BE2C (cell line): ENCODE results near the gene TRUB2.

Experiments
- DNase-seq: peaks from one replicate; pipeline ENCODE4 v3.0.0-alpha.2; 2020
- H3K27me3 ChIP-seq: fragments of 250-450 bp; sonication (Bioruptor Pico); 2 replicates; pipeline ENCODE4 v1.5.1; 2020; ENCODE audit warnings: mild to moderate bottlenecking
- H3K36me3 ChIP-seq: fragments of 250-450 bp; sonication (Bioruptor Pico); 2 replicates; pipeline ENCODE4 v1.5.1; 2020; ENCODE audit warnings: mild to moderate bottlenecking
- H3K4me1 ChIP-seq: fragments of 250-450 bp; sonication (Bioruptor Pico); 2 replicates; pipeline ENCODE4 v1.5.1; 2020
- H3K4me3 ChIP-seq: 2 replicates; pipeline ENCODE4 v1.5.1; 2011; ENCODE audit warnings: low read depth, low read length
- H3K9me3 ChIP-seq: fragments of 250-450 bp; sonication (Bioruptor Pico); 2 replicates; pipeline ENCODE4 v1.5.1; 2020
- TF ChIP-seq, protein P1 (sequence below): IDR thresholded peaks from 2 replicates; pipeline ENCODE4 v1.5.1; 2012; ENCODE audit warnings: mild to moderate bottlenecking, low read depth, low read length

Gene TRUB2

DNA sequence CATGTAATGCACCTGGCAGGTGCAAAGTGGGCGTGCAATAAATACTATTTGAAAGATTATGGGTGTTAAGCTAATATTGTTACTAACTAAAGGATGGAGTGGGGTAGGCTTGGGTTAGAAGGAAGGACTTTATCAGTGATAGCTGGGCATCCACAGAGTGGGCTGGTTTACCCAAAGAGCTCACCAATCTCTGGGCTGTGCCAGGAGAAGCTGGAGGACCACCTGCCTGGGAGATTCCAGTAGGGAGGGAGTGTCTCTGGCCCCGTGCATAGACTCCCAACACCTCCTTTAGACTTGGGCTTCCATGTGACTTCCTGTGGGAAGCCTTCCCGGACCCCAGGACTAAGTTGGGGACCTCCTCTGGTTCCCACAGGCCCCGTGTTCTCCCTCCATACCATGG is 43.3 kb upstream of the TRUB2 start:
- no peak overlapping the region for H3K4me3 ChIP-seq

GRCh38 chr9:128362774-128363173 is 40.5 kb upstream of the TRUB2 start:
- no peaks in the 10 kb centered on the region for H3K27me3 ChIP-seq
- no peak for DNase-seq
- H3K4me3 ChIP-seq: no peak overlapping the region
- H3K9me3 ChIP-seq: no peaks in the 10 kb centered on the region
- no peaks in the 10 kb centered on the region for H3K36me3 ChIP-seq
- H3K4me1 ChIP-seq: no peaks in the 10 kb centered on the region
- TF ChIP-seq, protein P1, sequence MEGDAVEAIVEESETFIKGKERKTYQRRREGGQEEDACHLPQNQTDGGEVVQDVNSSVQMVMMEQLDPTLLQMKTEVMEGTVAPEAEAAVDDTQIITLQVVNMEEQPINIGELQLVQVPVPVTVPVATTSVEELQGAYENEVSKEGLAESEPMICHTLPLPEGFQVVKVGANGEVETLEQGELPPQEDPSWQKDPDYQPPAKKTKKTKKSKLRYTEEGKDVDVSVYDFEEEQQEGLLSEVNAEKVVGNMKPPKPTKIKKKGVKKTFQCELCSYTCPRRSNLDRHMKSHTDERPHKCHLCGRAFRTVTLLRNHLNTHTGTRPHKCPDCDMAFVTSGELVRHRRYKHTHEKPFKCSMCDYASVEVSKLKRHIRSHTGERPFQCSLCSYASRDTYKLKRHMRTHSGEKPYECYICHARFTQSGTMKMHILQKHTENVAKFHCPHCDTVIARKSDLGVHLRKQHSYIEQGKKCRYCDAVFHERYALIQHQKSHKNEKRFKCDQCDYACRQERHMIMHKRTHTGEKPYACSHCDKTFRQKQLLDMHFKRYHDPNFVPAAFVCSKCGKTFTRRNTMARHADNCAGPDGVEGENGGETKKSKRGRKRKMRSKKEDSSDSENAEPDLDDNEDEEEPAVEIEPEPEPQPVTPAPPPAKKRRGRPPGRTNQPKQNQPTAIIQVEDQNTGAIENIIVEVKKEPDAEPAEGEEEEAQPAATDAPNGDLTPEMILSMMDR: no peak

More for the DNA sequence above, 43.3 kb upstream of the TRUB2 start:
- no peaks in the 10 kb centered on the region for H3K4me1 ChIP-seq
- H3K36me3 ChIP-seq: no peaks in the 10 kb centered on the region
- H3K9me3 ChIP-seq: no peaks in the 10 kb centered on the region
- no peaks in the 10 kb centered on the region for H3K27me3 ChIP-seq
- no peak for DNase-seq
- TF ChIP-seq, protein P1: no peak

DNA sequence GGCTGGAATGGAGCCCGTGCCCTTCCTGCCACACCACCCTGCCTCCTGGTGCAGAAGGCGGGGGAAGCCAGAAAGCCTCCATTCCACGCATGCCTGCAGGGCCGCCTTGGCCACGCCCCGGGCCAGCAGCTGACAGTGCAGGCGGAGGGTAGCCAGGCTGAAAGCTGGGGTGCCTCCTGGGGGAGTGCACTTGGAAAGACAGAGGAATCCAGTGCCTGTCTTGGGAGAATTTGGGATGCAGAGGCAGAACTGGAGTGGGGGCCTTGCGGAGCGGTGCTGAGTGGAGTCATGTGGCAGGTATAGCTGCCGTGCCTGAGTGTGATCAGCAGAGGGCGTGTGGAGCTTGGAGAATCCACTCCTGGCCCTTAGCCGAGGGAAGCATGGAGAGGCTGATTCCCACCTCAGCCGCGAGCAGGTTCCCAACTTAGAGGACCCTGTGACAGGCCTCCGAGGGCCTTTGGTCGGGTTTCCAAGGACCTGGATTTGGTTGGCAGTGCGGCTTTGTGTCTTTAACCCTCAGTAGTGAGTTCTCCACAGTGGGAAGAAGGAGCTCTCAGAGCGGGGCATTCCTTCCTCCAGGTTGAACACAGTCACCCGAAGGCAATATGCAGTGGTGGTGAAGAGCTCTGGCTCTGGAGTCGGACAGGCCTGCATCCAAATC is 39.9 kb upstream of the TRUB2 start:
- TF ChIP-seq, protein P1: peak; percentile 91
- H3K27me3 ChIP-seq: no peaks in the 10 kb centered on the region
- H3K36me3 ChIP-seq: no peaks in the 10 kb centered on the region
- no peaks in the 10 kb centered on the region for H3K4me1 ChIP-seq
- no peaks in the 10 kb centered on the region for H3K9me3 ChIP-seq
- H3K4me3 ChIP-seq: peak overlapping the region; percentile 64
- peak; percentile 88 for DNase-seq

GRCh38 chr9:128361296-128361985 is 39.2 kb upstream of the TRUB2 start:
- peak overlapping the region; percentile 64 for H3K4me3 ChIP-seq
- H3K36me3 ChIP-seq: no peaks in the 10 kb centered on the region
- no peaks in the 10 kb centered on the region for H3K9me3 ChIP-seq
- no peaks in the 10 kb centered on the region for H3K27me3 ChIP-seq
- TF ChIP-seq, protein P1: no peak
- DNase-seq: no peak
- no peaks in the 10 kb centered on the region for H3K4me1 ChIP-seq

GRCh38 chr9:128360826-128361225 is 38.6 kb upstream of the TRUB2 start:
- Histone ChIP-seq H3K9me3 (no peaks in the 10 kb centered on the region), H3K36me3 (no peaks in the 10 kb centered on the region; the same call in 1 of the 2 replicates), H3K4me1 (no peaks in the 10 kb centered on the region), H3K4me3 (no peak overlapping the region), H3K27me3 (no peaks in the 10 kb centered on the region)
- DNase-seq: no peak
- TF ChIP-seq, protein P1: no peak

DNA sequence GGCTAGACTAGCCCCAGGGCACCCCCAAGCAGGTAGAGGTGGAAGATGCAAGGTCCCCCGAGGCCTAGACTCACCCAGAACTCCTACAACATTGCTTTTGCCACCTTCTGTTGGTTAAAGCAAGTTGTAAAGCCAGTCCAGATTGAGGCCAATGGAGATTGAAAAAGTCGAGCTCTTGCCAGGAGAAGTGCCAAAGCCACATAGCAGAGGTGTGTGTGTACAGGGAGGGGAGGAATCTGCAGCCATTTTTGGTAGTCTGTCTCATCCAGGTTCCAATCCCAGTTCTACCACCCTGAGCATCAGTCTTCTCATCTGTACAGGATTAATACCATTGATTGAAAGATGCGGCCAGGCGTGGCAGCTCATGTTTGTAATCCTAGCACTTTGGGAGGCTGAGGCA is 36.6 kb upstream of the TRUB2 start:
- TF ChIP-seq, protein P1: no peak

More for the DNA sequence above, 36.6 kb upstream of the TRUB2 start:
- H3K4me1 ChIP-seq: no peaks in the 10 kb centered on the region
- H3K9me3 ChIP-seq: no peaks in the 10 kb centered on the region
- H3K36me3 ChIP-seq: peaks cover 3% of the 10 kb centered on the region
- no peak overlapping the region for H3K4me3 ChIP-seq
- DNase-seq: no peak
- H3K27me3 ChIP-seq: no peaks in the 10 kb centered on the region
